ENCODE data around the gene PTPRD. TPM values are rescaled to one million over a fixed set of nuclear protein-coding genes. Genes with fewer than 3 reads are reported as not detected.

PTPRD gene
- total RNA-seq, 1 experiment from 2014 or later = 32.5 TPM

- H3K9me3 Mint-ChIP-seq = no peaks in the 10 kb centered on the region
- DNase-seq = no peak
- no peak overlapping the region for H2BK20ac ChIP-seq (ENCODE audit: low read depth, low read length, poor library complexity, severe bottlenecking)
Observed at GRCh38 chr9:9100070-9100469, 1512.7 kb downstream of the PTPRD start.

More at GRCh38 chr9:9100070-9100469, 1512.7 kb downstream of the PTPRD start:
- Histone ChIP-seq H3K79me1 (ENCODE audit: insufficient read depth, low read depth, low read length, poor library complexity, severe bottlenecking) (no peaks in the 10 kb centered on the region), H3K79me2 (ENCODE audit: insufficient read depth, low read length) (no peaks in the 10 kb centered on the region), H3K27ac (ENCODE audit: insufficient read length, low read depth, low read length) (no peak overlapping the region), H3K14ac (ENCODE audit: insufficient read depth, low read length) (no peak overlapping the region), H4K91ac (ENCODE audit: insufficient read length, low read depth, low read length) (no peak overlapping the region), H4K8ac (replicated peaks; ENCODE audit: insufficient read length, low read depth, low read length) (no peak overlapping the region), H3K23me2 (ENCODE audit: insufficient read length, low read depth, low read length, poor library complexity, severe bottlenecking) (no peaks in the 10 kb centered on the region), H2BK5ac (ENCODE audit: insufficient read length, low read length) (no peak overlapping the region), H3K4ac (ENCODE audit: low read depth, low read length) (no peak overlapping the region), H3K23ac (ENCODE audit: insufficient read length, low read depth, low read length) (no peak overlapping the region), H3K27me3 (ENCODE audit: insufficient read depth, low read length) (no peaks in the 10 kb centered on the region), H2BK12ac (ENCODE audit: insufficient read length, low read depth, low read length) (no peak overlapping the region), H3K18ac (ENCODE audit: insufficient read length, low read depth, low read length) (no peak overlapping the region), H3K9me3 (ENCODE audit: control insufficient read depth, low read depth, low read length) (no peaks in the 10 kb centered on the region), H4K20me1 (ENCODE audit: control insufficient read depth, insufficient read depth, insufficient read length) (no peaks in the 10 kb centered on the region), H3K4me1 (ENCODE audit: insufficient read depth, low read length) (peaks cover 3% of the 10 kb centered on the region; the same call in 1 of the 2 replicates), H2BK120ac (ENCODE audit: low read depth, low read length, poor library complexity, severe bottlenecking) (no peak overlapping the region), H4K5ac (ENCODE audit: insufficient read length, low read depth, low read length) (no peak overlapping the region), H2BK15ac (ENCODE audit: low read depth, low read length) (no peak overlapping the region), H2AFZ (ENCODE audit: low read length) (no peak overlapping the region), H3K9ac (ENCODE audit: extremely low read depth, insufficient read length, low read length) (no peak overlapping the region), H3T11ph (ENCODE audit: low read length) (no peak overlapping the region), H3K4me2 (ENCODE audit: insufficient read depth, insufficient read length, low read length) (no peak overlapping the region), H3K56ac (ENCODE audit: insufficient read length, low read depth, low read length) (no peak overlapping the region), H2AK5ac (ENCODE audit: insufficient read length, low read length) (no peak overlapping the region)
- no peak for TF ChIP-seq CTCF (conservative IDR thresholded peaks at IDR 0.05)
- Mint-ChIP-seq H3K36me3 (ENCODE audit: insufficient read depth in 1 of 3, low read depth in 3 of 3) (no peaks in the 10 kb centered on the region), H3K4me3 (no peak overlapping the region), H3K27ac (no peak overlapping the region), H3K4me1 (peaks cover 13 to 14% of the 10 kb centered on the region in 2 experiments), H3K27me3 (ENCODE audit: low read depth) (no peaks in the 10 kb centered on the region)

Data from H9 (cell line).